GM20000 (cell line): ENCODE data around the gene ABCG4.
"Not testable (repeated sequence)": the region's sequence is repeated elsewhere in the genome, so short reads cannot be mapped to it uniquely, and the experiment has no call there.

ENCODE experiments used
- DNase-seq: peaks from one replicate; pipeline ENCODE4 v3.0.0; 2012; ENCODE audit warnings: low spot score
- CTCF ChIP-seq: IDR thresholded peaks from 2 replicates; pipeline ENCODE4 v1.5.1; 2012; ENCODE audit warnings: mild to moderate bottlenecking, control low read depth; ENCODE audit errors: extremely low read depth, missing control alignments

ABCG4 gene

GRCh38 chr11:119130662-119131061 lies 18.2 kb upstream of the ABCG4 start:
- DNase-seq = no peak
- no peak for TF ChIP-seq CTCF

- no peak for DNase-seq
- peak; percentile 26 for TF ChIP-seq CTCF
Observed at GRCh38 chr11:119134389-119134978, 14.4 kb upstream of the ABCG4 start.

GRCh38 chr11:119139276-119139675 lies 9.6 kb upstream of the ABCG4 start:
- not testable (repeated sequence) for DNase-seq

GRCh38 chr11:119144825-119145486 lies 3.9 kb upstream of the ABCG4 start:
- TF ChIP-seq CTCF = peak; percentile 41
- peak; percentile 87 for DNase-seq

GRCh38 chr11:119145551-119145950 lies 3.3 kb upstream of the ABCG4 start:
- no peak for TF ChIP-seq CTCF
- DNase-seq = no peak

- DNase-seq = no peak
- TF ChIP-seq CTCF = no peak
Observed at GRCh38 chr11:119147604-119148333, 1.1 kb upstream of the ABCG4 start.

- no peak for DNase-seq
- TF ChIP-seq CTCF = no peak
Observed at GRCh38 chr11:119148720-119149017, 183 bp upstream of the ABCG4 start.

GRCh38 chr11:119149786-119150275 lies 979 bp downstream of the ABCG4 start:
- TF ChIP-seq CTCF = no peak

More at GRCh38 chr11:119149786-119150275, 979 bp downstream of the ABCG4 start:
- DNase-seq = no peak
